Activated T-helper 17 cell treated with anti-CD3 and anti-CD28 coated beads, Interleukin-2, amount 50 U/mL, for 72 hours (primary cell): Measurements from ENCODE around the gene TMEM119. TPM values are rescaled to one million over a fixed set of nuclear protein-coding genes. Genes with fewer than 3 reads are reported as not detected.
"Not testable (repeated sequence)": the region's sequence is repeated elsewhere in the genome, so short reads cannot be mapped to it uniquely, and the experiment has no call there.

Source experiments
- ATAC-seq: fragments of 150-1000 bp; cut with Tn5 transposase; replicated peaks from 2 replicates; pipeline ENCODE4 v1.10.0; 2021; ENCODE audit warnings: mild to moderate bottlenecking, moderate library complexity
- H3K27ac Mint-ChIP-seq: one replicate; pipeline ENCODE4 v1.8.0; 2022; ENCODE audit warnings: mixed read lengths
- H3K27me3 Mint-ChIP-seq: one replicate; pipeline ENCODE4 v1.8.0; 2022; ENCODE audit warnings: mixed read lengths
- H3K36me3 Mint-ChIP-seq: one replicate; pipeline ENCODE4 v1.8.0; 2022; ENCODE audit warnings: low read depth, mild to moderate bottlenecking, mixed read lengths
- H3K4me1 Mint-ChIP-seq: one replicate; pipeline ENCODE4 v1.8.0; 2022; ENCODE audit warnings: mixed read lengths
- H3K4me3 Mint-ChIP-seq: one replicate; pipeline ENCODE4 v1.8.0; 2022; ENCODE audit warnings: mild to moderate bottlenecking, mixed read lengths
- H3K9me3 Mint-ChIP-seq: one replicate; pipeline ENCODE4 v1.8.0; 2022; ENCODE audit warnings: mixed read lengths
- total RNA-seq, 2 donors: library from RNA; stranded (reverse); gene quantifications; one replicate each; pipeline ENCODE4 v1.2.3, GENCODE V29; 2022

TMEM119 gene
- total RNA-seq, 2 donors from 2014 or later = 0.24 to 0.71 TPM

- ATAC-seq = no peak
- Mint-ChIP-seq H3K27me3 (no peaks in the 10 kb centered on the region), H3K4me1 (peaks cover 26% of the 10 kb centered on the region), H3K36me3 (peaks cover 95% of the 10 kb centered on the region), H3K9me3 (no peaks in the 10 kb centered on the region), H3K4me3 (no peak overlapping the region), H3K27ac (peak overlapping the region; percentile 31)
Measured at GRCh38 chr12:108625228-108625627, 27.3 kb upstream of the TMEM119 start.

GRCh38 chr12:108623577-108623976 is 25.7 kb upstream of the TMEM119 start:
- Mint-ChIP-seq H3K4me1 (peaks cover 27% of the 10 kb centered on the region), H3K27ac (peak overlapping the region; percentile 31), H3K9me3 (no peaks in the 10 kb centered on the region), H3K4me3 (no peak overlapping the region), H3K27me3 (no peaks in the 10 kb centered on the region), H3K36me3 (peaks cover 86% of the 10 kb centered on the region)
- no peak for ATAC-seq

GRCh38 chr12:108622921-108623514 is 25.1 kb upstream of the TMEM119 start:
- H3K27ac Mint-ChIP-seq = peak overlapping the region; percentile 91
- H3K4me1 Mint-ChIP-seq = peaks cover 32% of the 10 kb centered on the region
- no peaks in the 10 kb centered on the region for H3K9me3 Mint-ChIP-seq
- ATAC-seq = no peak
- peaks cover 80% of the 10 kb centered on the region for H3K36me3 Mint-ChIP-seq
- peak overlapping the region; percentile 27 for H3K4me3 Mint-ChIP-seq
- H3K27me3 Mint-ChIP-seq = no peaks in the 10 kb centered on the region

GRCh38 chr12:108622421-108622820 is 24.5 kb upstream of the TMEM119 start:
- Mint-ChIP-seq H3K27me3 (no peaks in the 10 kb centered on the region), H3K36me3 (peaks cover 79% of the 10 kb centered on the region), H3K4me1 (peaks cover 35% of the 10 kb centered on the region), H3K4me3 (peak overlapping the region; percentile 27), H3K9me3 (no peaks in the 10 kb centered on the region), H3K27ac (peak overlapping the region; percentile 91)
- peak; percentile 32 for ATAC-seq

- ATAC-seq = no peak
- no peak overlapping the region for H3K4me3 Mint-ChIP-seq
- H3K9me3 Mint-ChIP-seq = no peaks in the 10 kb centered on the region
- peaks cover 81% of the 10 kb centered on the region for H3K36me3 Mint-ChIP-seq
- no peaks in the 10 kb centered on the region for H3K27me3 Mint-ChIP-seq
- peaks cover 44% of the 10 kb centered on the region for H3K4me1 Mint-ChIP-seq
- H3K27ac Mint-ChIP-seq = peak overlapping the region; percentile 91
Measured at GRCh38 chr12:108621161-108621560, 23.3 kb upstream of the TMEM119 start.

- Mint-ChIP-seq H3K27ac (no peak overlapping the region), H3K9me3 (no peaks in the 10 kb centered on the region), H3K27me3 (no peaks in the 10 kb centered on the region), H3K36me3 (peaks cover 75% of the 10 kb centered on the region), H3K4me1 (peaks cover 41% of the 10 kb centered on the region), H3K4me3 (no peak overlapping the region)
- ATAC-seq = no peak
Measured at GRCh38 chr12:108620236-108620879, 22.5 kb upstream of the TMEM119 start.

GRCh38 chr12:108619369-108620160 is 21.7 kb upstream of the TMEM119 start:
- Mint-ChIP-seq H3K27me3 (no peaks in the 10 kb centered on the region), H3K4me1 (peaks cover 37% of the 10 kb centered on the region), H3K4me3 (no peak overlapping the region), H3K9me3 (no peaks in the 10 kb centered on the region), H3K27ac (peak overlapping the region; percentile 96), H3K36me3 (peaks cover 69% of the 10 kb centered on the region)
- no peak for ATAC-seq

- H3K27ac Mint-ChIP-seq = peak overlapping the region; percentile 96
- peaks cover 62% of the 10 kb centered on the region for H3K36me3 Mint-ChIP-seq
- not testable (repeated sequence) for H3K27me3 Mint-ChIP-seq, ATAC-seq, H3K4me3 Mint-ChIP-seq, H3K9me3 Mint-ChIP-seq
- peaks cover 42% of the 10 kb centered on the region for H3K4me1 Mint-ChIP-seq
Measured at GRCh38 chr12:108618953-108619274, 21.0 kb upstream of the TMEM119 start.

DNA sequence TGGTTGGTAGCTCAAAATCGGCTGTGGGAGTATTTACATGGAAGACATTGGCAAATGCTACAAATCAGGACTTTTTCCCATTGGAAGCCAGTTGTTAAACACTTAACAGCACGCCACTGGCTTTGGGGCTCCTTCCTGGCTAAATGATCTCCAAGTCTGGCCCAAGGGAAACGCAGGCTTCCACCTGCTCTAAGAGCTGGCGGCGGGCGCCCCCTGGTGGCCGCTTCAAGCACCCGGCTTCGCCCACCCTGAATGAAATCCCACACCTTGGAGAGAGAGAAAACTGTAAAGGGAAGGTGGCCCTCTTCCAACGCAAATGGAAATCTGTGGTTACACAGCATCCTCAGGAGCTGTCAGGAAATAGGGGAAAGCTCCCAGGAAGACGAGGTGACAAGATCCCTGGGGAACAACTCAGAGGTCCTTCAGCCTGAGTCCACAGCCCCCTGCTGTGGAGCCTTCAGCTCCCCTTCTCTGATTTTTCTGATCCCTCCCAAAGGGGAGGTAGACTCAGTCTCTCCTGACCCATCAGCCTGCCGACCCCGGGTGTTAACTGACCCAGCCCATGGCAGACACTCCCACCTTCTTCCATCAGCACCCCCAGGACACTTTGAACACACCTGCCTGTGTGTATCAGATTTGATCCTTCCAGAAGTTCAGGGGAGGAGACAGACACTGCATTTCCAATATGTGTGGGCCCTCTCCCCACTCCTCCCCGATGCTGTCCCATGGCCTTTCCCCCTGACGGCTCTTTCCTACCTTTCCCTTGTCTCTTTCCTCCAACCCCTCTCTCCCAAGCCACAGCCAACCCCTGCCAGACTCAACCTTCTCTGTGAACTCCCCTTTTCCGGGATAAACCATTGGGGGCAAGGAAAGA is 20.4 kb upstream of the TMEM119 start:
- peak overlapping the region; percentile 96 for H3K27ac Mint-ChIP-seq
- peaks cover 42% of the 10 kb centered on the region for H3K4me1 Mint-ChIP-seq
- H3K27me3 Mint-ChIP-seq = no peaks in the 10 kb centered on the region
- peak; percentile 43 for ATAC-seq
- H3K9me3 Mint-ChIP-seq = no peaks in the 10 kb centered on the region
- H3K4me3 Mint-ChIP-seq = peak overlapping the region; percentile 75
- H3K36me3 Mint-ChIP-seq = peaks cover 56% of the 10 kb centered on the region

- no peaks in the 10 kb centered on the region for H3K9me3 Mint-ChIP-seq
- H3K4me3 Mint-ChIP-seq = peak overlapping the region; percentile 75
- peak; percentile 92 for ATAC-seq
- H3K27me3 Mint-ChIP-seq = no peaks in the 10 kb centered on the region
- peaks cover 39% of the 10 kb centered on the region for H3K4me1 Mint-ChIP-seq
- peaks cover 45% of the 10 kb centered on the region for H3K36me3 Mint-ChIP-seq
- H3K27ac Mint-ChIP-seq = peak overlapping the region; percentile 96
Measured at GRCh38 chr12:108616941-108617858, 19.3 kb upstream of the TMEM119 start.

GRCh38 chr12:108616359-108616758 is 18.5 kb upstream of the TMEM119 start:
- H3K4me3 Mint-ChIP-seq = peak overlapping the region; percentile 75

DNA sequence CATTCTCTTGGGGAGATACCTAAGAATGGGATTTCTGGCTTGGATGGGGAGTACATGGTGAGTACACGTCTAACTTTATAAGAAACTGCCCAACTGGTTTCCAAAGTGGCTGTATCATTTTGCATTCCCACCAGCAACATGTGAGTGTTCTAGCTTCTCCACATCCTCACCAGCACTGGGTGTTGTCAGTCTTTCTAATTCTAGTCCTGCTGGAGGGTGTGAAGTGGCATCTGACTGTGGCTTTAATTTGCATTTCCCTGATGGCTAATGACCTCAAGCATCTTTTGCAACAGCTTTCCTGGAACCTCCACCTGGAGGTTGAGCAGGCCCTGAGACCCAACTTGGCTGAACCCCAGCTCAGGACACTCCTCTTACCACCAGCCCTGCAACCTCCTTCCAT is 18.0 kb upstream of the TMEM119 start:
- Mint-ChIP-seq H3K4me1 (peaks cover 39% of the 10 kb centered on the region), H3K4me3 (peak overlapping the region; percentile 75), H3K36me3 (peaks cover 32% of the 10 kb centered on the region), H3K27me3 (no peaks in the 10 kb centered on the region), H3K27ac (peak overlapping the region; percentile 96), H3K9me3 (no peaks in the 10 kb centered on the region)
- ATAC-seq = no peak

More at GRCh38 chr12:108616359-108616758, 18.5 kb upstream of the TMEM119 start:
- Mint-ChIP-seq H3K27me3 (no peaks in the 10 kb centered on the region), H3K4me1 (peaks cover 44% of the 10 kb centered on the region), H3K36me3 (peaks cover 37% of the 10 kb centered on the region), H3K9me3 (no peaks in the 10 kb centered on the region), H3K27ac (peak overlapping the region; percentile 96)
- ATAC-seq = no peak

DNA sequence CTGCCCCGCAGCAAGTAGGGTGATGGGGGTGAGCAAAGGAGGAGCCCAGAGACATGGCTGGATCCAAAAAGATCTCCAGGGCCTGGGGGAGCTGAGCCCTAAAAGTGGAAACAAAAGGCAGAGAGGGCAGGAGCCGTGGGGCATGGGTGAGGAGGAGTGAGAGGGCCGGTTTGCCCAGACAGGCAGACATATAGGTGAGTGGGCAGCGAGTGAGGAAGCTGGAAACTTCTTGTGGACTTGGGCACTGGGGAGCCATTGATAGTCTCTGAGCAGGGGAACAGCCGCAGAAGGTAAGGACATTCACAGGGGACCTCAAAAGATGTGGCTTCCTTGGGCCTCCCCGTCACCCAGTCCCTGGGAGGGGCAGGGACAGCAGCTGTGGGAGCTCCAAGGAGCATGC is 16.8 kb upstream of the TMEM119 start:
- no peaks in the 10 kb centered on the region for H3K27me3 Mint-ChIP-seq
- no peak overlapping the region for H3K4me3 Mint-ChIP-seq
- no peaks in the 10 kb centered on the region for H3K9me3 Mint-ChIP-seq
- H3K27ac Mint-ChIP-seq = peak overlapping the region; percentile 96
- no peak for ATAC-seq
- peaks cover 19% of the 10 kb centered on the region for H3K36me3 Mint-ChIP-seq
- peaks cover 39% of the 10 kb centered on the region for H3K4me1 Mint-ChIP-seq
